HPDE6-E6E7 (cell line): ENCODE results near the gene WDR45.
"Not testable (repeated sequence)": the region's sequence is repeated elsewhere in the genome, so short reads cannot be mapped to it uniquely, and the experiment has no call there.

Experiments used
- DNase-seq: peaks from one replicate; pipeline ENCODE4 v3.0.0; 2011; ENCODE audit warnings: missing footprints; ENCODE audit errors: extremely low spot score

WDR45 gene

GRCh38 chrX:49079489-49080428 lies at the start of gene WDR45:
Gene WDR45 (minus strand): TSS chrX:49079887. CDS start chrX:49078095, 1,792 bp downstream.
- DNase-seq = peak; percentile 62

DNA sequence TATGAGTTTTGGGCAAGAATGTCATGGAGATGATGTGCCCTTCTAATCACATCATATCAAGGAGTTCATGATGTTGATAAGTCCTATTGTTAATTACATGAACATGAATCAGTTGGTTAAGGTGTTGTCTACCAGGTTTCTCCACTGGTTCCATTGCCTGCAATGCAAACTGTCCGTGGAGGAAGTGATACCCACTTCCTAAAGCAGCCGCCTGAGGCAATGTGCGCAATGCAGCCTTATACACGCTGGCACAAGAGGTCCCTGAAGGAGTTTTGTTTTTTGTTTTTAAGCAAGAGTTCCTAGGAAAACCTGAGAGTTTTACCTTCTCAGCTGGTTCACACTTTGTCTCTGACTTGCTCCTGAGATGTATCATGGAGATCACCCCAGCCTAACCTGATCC lies 49.7 kb upstream of the WDR45 start:
- DNase-seq = no peak

- not testable (repeated sequence) for DNase-seq
These were observed 48.1 kb upstream of the WDR45 start for GRCh38 chrX:49127742-49128258.

DNA sequence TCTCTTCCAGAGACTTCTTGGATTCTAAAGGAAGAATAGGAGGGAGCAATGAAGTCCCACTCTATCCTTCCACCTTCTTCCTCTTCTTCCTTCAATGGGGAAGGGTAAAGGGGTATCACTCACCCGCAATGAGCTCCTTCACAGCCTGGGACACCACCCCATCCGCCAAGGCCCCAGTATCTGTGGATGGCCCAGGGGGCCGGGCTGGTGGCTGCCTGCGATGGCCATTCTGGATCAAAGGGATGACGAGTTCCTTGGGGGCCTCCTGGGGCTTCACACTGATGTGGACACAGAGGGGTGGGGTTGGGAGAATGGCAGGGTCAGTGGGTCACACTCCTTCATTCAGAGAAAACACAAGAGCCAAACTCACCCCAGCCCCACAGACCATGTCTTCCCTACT lies 42.8 kb upstream of the WDR45 start:
- no peak for DNase-seq

GRCh38 chrX:49120091-49120490 lies 40.4 kb upstream of the WDR45 start:
- DNase-seq = no peak

DNA sequence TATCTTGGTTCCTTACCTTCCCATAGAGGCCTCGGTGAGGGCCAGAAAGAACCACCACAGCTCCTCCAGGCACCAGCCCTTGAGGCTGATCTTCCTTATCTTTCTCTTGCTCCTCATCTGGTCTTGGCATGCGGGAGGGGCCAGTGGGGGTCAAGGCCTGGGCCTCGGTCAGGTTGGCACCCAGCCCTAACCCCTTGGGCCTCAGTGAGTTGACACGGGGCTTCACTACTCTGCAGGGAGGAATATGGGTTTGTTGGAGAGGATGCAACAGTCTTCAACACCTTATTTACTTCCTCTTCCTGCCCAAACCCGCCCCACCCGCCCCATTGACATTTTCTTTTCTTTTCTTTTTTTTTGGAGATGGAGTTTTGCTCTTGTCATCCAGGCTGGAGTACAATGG lies 37.9 kb upstream of the WDR45 start:
- no peak for DNase-seq

- no peak for DNase-seq
These were observed 37.0 kb upstream of the WDR45 start for GRCh38 chrX:49116716-49117115.

GRCh38 chrX:49116076-49116475 lies 36.4 kb upstream of the WDR45 start:
- DNase-seq = no peak

DNA sequence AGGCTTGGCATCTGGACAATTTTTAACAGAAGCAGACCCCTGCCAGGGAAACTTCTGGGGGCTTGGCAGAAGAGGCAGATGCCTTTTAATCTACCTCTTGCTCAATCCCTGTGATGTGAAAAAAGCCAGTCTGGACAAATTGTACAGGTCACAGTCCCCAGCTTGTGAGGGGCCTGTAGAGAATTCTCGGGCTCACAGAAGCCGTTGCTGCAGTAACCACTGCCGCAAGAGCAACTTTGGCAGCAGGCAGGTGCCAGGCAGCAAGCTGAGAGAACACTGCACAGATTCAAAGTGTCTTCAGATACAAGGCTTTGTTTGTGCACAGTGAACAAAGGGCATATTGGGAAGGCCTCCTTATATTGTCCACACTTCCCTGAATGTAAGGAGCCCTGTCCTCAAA lies 32.1 kb upstream of the WDR45 start:
- no peak for DNase-seq

GRCh38 chrX:49110417-49110816 lies 30.7 kb upstream of the WDR45 start:
- no peak for DNase-seq

DNA sequence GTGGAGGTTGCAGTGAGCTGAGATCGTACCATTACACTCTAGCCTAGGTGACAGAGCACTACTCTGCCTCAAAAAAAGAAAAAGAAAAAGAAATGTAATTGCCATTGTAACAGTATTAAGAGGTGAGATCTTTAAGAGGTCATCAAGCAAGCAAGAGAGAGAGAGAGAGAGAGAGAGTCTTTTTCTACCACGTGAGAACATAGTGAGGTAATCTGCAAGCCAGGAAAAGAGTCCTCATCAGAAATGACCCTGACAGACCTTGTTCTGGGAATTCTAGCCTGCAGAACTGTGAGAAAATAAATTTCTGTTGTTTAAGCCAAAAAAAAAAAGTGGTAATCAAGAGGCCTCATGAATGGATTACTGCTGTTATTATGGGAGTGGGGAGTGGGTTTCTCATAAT lies 29.0 kb upstream of the WDR45 start:
- DNase-seq = no peak

GRCh38 chrX:49106930-49107329 lies 27.2 kb upstream of the WDR45 start:
- no peak for DNase-seq

DNA sequence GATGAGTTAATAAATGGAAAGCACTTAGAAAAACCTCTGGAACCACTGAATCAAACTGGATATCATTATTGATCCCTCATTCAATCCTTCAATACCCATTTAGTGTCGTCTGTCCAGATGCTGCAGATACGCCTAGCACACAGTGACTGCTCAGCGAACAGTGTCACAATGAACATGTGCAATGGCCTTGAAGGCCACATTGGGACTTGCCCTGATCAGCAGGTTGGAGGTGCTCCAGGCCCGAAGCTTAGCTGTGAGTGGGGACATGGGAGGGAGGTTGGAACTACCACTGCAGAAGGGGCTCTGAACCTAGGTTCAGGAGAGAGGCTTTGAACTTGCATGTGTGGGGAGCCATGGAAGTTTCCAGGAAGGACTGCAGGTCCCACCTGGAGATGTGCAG lies 26.6 kb upstream of the WDR45 start:
- no peak for DNase-seq

GRCh38 chrX:49103637-49104036 lies 23.9 kb upstream of the WDR45 start:
- no peak for DNase-seq

- no peak for DNase-seq
These were observed 22.5 kb upstream of the WDR45 start for GRCh38 chrX:49102190-49102589.

GRCh38 chrX:49101629-49101984 lies 21.9 kb upstream of the WDR45 start:
- DNase-seq = no peak

GRCh38 chrX:49100704-49101628 lies 21.3 kb upstream of the WDR45 start:
- DNase-seq = peak; percentile 92

- no peak for DNase-seq
These were observed 16.7 kb upstream of the WDR45 start for GRCh38 chrX:49096419-49096818.

- DNase-seq = no peak
These were observed 9.9 kb upstream of the WDR45 start for GRCh38 chrX:49089553-49089952.

DNA sequence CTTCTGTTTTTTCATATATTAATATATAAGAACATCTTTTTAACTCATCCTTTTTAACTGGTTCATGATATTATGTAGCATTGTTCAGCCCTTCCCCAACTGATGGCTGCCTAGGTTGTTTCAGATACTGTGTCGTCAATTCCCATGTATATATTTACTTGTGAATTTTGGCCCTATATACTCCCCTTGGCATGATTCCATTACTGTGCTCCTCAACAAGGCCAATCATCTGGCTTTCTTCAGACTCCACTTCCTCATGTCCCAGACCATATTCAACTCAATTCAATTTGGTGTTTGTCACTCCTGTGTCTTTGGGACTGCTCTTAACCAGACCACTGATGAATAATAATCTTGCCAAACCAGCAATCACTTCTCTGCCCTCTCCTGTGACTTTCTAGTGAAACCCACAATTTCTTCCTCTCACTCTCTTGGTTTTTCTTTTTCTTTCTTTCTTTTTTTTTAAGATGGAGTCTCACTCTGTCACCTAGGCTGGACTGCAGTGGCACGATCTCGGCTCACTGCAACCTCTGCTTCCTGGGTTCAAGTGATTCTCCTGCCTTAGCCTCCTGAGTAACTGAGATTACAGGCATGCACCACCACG lies 2.7 kb upstream of the WDR45 start:
- no peak for DNase-seq

DNA sequence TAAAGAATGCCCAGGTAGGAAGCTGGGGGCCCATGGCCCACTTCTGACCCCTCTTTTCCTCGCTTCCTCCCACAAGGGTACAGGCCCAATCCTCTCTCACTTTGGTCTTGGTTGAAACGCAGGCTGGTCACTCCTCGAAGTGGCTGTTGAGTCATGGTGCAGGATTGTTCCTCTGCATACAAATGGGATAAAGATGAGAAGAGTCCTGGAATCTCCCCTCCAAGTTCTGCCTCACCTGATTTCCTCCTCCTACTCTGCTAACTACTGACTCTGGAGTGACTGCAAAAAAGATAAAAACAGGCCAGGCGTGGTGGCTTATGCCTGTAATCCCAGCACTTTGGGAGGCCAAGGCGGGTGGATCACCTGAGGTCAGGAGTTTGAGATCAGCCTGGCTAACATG lies 1.7 kb downstream of the WDR45 start:
- no peak for DNase-seq

DNA sequence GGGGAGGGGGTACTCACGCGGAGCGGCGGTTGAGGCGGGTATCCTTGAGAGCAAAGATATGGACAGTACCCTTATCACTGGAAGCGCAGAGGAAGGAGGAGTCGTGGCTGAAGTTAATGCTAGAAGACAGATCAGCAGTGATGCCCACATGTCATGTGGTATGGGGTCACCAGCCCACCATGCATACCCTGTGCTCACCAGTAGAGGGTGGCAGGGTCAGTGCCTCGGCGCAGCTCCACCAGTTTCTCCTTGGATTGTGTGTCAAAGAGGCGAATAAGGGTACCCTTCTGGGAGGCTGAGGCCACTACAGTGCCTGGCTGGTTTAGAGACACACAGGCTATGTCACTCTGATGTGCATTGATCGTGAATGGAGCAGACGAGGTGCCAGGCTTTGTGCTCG lies 4.3 kb downstream of the WDR45 start:
- DNase-seq = no peak
